Measurements from ENCODE around the gene ALCAM.

Gene ALCAM

DNA sequence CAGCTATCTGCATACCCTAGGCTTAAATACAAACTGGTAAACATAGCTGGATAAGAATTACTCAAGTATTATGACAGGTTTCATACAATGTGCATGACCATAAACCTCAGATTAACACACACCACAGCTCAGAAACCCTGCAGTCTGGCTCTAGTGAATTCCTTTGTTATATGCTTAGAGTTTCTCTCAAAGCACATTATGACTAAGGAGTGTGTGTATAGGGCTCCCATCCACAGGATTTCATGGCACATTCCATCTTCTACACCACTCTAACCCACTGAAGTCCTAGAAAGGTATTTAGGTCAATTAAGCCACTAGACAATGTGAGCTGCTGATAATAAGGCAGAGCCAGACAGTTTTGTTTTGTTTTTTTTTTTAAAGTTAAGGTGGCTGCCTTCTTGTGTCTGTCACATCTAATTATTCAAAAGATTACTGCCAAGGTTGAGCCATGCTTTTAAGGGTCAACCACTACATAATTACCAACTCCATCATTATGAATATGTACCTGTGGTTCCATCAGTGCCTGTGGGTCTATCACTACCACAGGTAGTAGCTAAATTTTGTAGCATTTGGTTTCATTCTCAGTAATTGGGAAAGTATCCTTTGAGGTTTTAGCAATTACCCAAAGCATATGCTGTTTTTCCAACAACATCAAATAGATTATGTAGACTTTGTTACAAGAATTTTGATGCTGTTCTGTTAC, 107.0 kb downstream of the ALCAM start:
- TF ChIP-seq ZFX (IDR thresholded peaks at IDR 0.05; ENCODE audit: borderline replicate concordance): no peak
- TF ChIP-seq, protein P1, sequence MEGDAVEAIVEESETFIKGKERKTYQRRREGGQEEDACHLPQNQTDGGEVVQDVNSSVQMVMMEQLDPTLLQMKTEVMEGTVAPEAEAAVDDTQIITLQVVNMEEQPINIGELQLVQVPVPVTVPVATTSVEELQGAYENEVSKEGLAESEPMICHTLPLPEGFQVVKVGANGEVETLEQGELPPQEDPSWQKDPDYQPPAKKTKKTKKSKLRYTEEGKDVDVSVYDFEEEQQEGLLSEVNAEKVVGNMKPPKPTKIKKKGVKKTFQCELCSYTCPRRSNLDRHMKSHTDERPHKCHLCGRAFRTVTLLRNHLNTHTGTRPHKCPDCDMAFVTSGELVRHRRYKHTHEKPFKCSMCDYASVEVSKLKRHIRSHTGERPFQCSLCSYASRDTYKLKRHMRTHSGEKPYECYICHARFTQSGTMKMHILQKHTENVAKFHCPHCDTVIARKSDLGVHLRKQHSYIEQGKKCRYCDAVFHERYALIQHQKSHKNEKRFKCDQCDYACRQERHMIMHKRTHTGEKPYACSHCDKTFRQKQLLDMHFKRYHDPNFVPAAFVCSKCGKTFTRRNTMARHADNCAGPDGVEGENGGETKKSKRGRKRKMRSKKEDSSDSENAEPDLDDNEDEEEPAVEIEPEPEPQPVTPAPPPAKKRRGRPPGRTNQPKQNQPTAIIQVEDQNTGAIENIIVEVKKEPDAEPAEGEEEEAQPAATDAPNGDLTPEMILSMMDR (IDR thresholded peaks at IDR 0.05): no peak

DNA sequence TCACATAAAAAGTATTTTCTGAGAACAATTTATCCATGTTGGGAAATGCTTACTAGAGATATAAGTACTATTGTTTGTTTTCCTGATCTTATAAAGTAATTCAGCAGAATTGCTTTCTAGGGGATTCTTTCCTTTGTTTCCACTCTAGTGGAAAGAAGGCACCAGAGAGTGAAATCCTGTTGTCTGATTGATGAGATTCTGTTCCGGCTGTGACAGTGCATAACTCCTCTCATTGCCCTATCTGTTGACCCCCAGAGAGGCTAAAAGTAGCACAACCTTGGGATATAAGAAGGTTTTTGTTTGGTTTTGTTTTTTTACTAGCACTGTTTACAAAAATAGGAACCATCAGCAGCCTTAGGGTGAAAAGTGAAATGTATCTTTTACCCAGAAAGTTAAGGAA, 114.1 kb downstream of the ALCAM start:
- H3K27ac ChIP-seq: no peak overlapping the region
- TF ChIP-seq, protein P1 (IDR thresholded peaks at IDR 0.05): no peak
- TF ChIP-seq ZFX (IDR thresholded peaks at IDR 0.05; ENCODE audit: borderline replicate concordance): no peak

More for the DNA sequence above, 107.0 kb downstream of the ALCAM start:
- no peak overlapping the region for H3K27ac ChIP-seq

DNA sequence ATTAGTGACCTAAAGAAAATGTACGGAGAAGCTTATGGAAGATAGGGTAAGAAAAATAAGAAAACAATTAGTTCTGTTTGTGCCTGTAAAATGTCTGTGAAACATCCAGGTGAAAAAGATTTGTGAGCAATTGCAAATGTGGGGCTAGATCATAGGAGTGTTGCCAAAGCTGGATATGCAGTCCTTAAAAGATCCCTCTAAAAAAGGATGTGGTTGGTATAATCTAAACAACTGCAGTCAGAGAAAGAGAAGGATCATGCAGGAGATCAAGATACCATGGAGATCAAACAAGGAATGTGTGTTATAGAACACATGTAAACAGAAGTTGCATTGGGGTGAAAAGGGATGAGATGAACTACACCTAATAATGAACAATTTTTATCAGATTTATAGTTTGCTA, 116.8 kb downstream of the ALCAM start:
- TF ChIP-seq ZFX (IDR thresholded peaks at IDR 0.05; ENCODE audit: borderline replicate concordance): no peak
- TF ChIP-seq, protein P1 (IDR thresholded peaks at IDR 0.05): no peak

DNA sequence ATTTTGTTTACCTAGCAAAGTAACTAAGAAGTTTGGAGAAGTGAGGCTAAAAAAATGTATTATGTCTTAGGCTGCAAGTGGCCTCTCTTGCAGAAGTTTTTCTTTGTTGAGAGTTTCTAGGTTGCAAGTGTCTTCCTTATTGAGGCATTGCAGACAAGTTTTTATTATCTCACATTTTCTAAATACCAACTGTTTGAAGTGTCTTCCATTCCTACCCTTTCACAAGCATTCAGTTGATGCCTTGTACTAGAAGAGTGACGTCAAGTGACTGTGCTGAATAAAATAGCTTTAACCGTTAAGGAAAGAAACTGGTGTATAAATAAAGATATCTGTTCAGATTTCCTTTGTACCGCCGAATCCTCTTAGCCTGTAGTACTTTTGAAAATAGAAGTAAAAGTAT, 123.3 kb downstream of the ALCAM start:
- H3K27ac ChIP-seq: no peak overlapping the region
- TF ChIP-seq ZFX (IDR thresholded peaks at IDR 0.05; ENCODE audit: borderline replicate concordance): no peak
- TF ChIP-seq, protein P1 (IDR thresholded peaks at IDR 0.05): no peak

More for the DNA sequence above, 116.8 kb downstream of the ALCAM start:
- H3K27ac ChIP-seq: no peak overlapping the region

DNA sequence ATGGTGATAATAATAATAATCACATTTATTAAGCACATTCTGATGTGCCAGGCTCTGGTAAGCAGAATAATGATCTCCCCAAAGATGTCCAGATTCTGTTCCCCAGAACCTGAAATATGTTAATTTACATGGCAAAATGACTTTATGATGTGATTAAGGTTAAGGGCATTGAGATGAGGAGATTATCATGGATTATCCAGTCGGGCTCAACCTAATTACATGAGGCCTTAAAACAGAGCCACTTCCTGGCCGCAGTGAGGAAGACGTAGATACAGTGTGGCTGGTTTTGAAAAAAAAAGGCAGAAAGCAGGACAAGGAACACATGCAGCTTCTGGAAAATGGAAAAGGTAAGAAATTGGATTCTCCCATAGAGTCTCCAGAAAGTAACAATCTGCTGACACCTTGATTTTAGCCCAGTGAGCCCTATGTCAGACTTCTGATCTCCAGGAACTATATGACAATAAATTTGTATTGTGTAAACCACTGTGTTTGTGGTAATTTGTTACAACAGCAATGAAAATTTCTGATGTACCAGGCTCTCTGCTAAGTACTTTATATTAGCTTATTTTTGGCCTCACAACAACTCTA, 126.7 kb downstream of the ALCAM start:
- H3K27ac ChIP-seq: no peak overlapping the region
- TF ChIP-seq ZFX (IDR thresholded peaks at IDR 0.05; ENCODE audit: borderline replicate concordance): no peak
- TF ChIP-seq, protein P1 (IDR thresholded peaks at IDR 0.05): no peak

DNA sequence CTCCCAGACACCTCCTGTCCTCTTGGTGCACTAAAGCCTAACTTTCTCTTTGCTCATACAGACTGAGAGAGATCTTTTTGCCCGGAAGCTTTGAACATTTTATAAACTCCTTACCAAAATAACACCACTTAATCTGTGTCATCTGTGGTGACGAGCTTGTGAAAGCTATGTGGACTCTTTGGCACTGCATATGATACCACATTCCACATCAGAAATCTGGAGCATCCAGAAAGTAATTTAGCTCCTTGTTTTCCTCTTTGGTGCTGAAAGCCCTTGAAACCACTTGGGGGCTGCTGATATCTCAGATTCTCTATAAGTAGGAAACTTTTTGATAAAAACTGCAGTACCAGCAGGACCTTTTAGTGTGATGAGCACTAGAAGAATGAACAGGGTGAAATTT, 128.3 kb downstream of the ALCAM start:
- no peak for TF ChIP-seq ZFX (IDR thresholded peaks at IDR 0.05; ENCODE audit: borderline replicate concordance)
- TF ChIP-seq, protein P1 (IDR thresholded peaks at IDR 0.05): no peak
- no peak overlapping the region for H3K27ac ChIP-seq

DNA sequence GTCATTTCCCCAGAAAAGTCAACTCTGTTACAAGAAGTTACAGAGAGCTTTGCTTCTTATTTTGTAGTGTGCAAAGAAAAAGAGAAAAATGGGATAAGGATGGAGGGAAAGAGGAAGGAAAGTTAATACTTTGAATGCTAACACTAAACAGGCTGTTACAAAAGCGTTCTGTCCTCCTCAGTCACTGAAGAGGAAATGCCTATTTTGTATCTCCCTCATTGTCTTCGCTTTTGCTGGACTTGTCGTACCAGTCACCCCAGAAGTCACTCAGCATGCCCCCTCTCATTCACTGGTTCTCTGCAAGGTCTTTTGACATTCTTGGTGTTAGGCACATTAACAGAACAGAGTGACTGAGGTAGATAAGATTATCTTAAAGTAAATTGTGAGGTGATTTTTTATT, 129.6 kb downstream of the ALCAM start:
- TF ChIP-seq, protein P1 (IDR thresholded peaks at IDR 0.05): no peak
- TF ChIP-seq ZFX (IDR thresholded peaks at IDR 0.05; ENCODE audit: borderline replicate concordance): no peak
- H3K27ac ChIP-seq: no peak overlapping the region
